GM12865 (cell line): ENCODE measurements around the gene DNAJC10.
A peak's percentile ranks its signal among the peaks of the same experiment; 100 is the strongest.
"Not testable (repeated sequence)": the region's sequence is repeated elsewhere in the genome, so short reads cannot be mapped to it uniquely, and the experiment has no call there.

Experiments
- DNase-seq: peaks from one replicate; pipeline ENCODE4 v3.0.0; 2010; ENCODE audit warnings: low read depth
- H3K4me3 ChIP-seq: 2 replicates; pipeline ENCODE4 v1.5.1; 2011; ENCODE audit warnings: mild to moderate bottlenecking, low read depth, low read length, control low read depth
- TF ChIP-seq, protein P1 (sequence below): IDR thresholded peaks from 2 replicates; pipeline ENCODE4 v1.5.1; 2011; ENCODE audit warnings: low read length, control low read depth, low read depth, inconsistent platforms; ENCODE audit not compliant: insufficient read depth; ENCODE audit errors: missing control alignments

The DNAJC10 gene

GRCh38 chr2:182761903-182762302 lies 45.8 kb downstream of the DNAJC10 start:
- no peak for DNase-seq
- TF ChIP-seq, protein P1, sequence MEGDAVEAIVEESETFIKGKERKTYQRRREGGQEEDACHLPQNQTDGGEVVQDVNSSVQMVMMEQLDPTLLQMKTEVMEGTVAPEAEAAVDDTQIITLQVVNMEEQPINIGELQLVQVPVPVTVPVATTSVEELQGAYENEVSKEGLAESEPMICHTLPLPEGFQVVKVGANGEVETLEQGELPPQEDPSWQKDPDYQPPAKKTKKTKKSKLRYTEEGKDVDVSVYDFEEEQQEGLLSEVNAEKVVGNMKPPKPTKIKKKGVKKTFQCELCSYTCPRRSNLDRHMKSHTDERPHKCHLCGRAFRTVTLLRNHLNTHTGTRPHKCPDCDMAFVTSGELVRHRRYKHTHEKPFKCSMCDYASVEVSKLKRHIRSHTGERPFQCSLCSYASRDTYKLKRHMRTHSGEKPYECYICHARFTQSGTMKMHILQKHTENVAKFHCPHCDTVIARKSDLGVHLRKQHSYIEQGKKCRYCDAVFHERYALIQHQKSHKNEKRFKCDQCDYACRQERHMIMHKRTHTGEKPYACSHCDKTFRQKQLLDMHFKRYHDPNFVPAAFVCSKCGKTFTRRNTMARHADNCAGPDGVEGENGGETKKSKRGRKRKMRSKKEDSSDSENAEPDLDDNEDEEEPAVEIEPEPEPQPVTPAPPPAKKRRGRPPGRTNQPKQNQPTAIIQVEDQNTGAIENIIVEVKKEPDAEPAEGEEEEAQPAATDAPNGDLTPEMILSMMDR = no peak
- H3K4me3 ChIP-seq = no peak overlapping the region

DNA sequence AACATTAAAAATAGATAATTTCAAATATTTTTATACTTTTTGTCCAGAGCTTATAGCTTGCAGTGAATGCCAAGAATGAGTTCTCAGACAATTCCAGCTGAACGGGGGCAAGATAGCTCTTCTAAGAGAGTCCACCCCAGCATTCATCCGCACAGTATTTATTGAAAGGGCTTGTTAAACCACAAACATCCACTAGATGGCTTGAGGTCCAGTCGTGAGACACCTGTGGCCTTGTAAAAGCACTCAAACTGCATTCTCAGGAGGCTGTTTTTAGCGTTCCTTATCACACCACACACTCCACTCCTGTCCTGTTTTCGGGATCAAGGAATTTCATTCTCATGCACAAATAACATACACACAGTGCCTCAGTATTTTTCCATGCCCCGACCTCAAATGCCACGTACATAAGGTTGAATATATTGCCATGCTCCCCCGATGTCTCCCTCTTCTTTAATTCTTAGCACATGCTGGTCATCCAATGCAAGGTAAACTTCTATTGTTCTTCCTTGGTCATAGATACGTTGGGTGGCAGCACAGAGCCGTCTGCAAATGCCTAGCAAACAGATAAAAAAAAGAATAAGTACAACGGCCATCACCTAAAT lies 47.4 kb downstream of the DNAJC10 start:
- H3K4me3 ChIP-seq = no peak overlapping the region
- TF ChIP-seq, protein P1 = peak; percentile 42
- peak; percentile 48 for DNase-seq

DNA sequence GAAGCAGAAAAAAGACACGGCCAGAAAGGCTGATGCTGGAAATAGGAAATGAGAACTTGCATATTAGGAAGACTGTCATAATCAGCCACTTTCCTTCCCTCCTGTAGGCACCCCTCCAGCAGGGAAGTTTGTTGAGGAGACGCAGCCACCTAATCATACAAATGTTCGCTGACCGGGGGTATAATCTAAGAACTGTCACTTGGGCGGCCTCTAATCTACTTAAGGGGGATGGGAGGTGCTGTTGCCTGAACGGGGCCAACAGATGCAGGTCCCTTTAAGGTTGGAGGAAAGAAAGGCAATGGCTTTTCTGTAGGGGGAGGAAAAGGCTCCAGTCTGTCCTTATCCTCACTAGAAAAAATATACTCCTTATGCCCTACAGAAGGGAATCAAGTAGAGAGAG lies 50.6 kb downstream of the DNAJC10 start:
- DNase-seq = no peak
- H3K4me3 ChIP-seq = no peak overlapping the region
- TF ChIP-seq, protein P1 = no peak

- TF ChIP-seq, protein P1 = peak; percentile 21
- no peak overlapping the region for H3K4me3 ChIP-seq
These were observed 51.5 kb downstream of the DNAJC10 start for GRCh38 chr2:182767578-182767977.

DNA sequence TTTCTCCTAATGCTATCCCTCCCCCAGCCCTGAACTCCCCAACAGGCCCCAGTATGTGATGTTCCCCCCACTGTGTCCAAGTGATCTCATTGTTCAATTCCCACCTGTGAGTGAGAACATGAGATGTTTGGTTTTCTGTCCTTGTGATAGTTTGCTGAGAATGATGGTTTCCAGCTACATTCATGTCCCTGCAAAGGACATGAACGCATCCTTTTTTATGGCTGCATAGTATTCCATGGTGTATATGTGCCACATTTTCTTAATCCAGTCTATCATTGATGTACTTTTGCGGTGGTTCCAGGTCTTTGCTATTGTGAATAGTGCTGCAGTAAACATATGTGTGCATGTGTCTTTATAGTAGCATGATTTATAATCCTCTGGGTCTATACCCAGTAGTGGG lies 52.9 kb downstream of the DNAJC10 start:
- H3K4me3 ChIP-seq, DNase-seq: not testable (repeated sequence)

More at GRCh38 chr2:182767578-182767977, 51.5 kb downstream of the DNAJC10 start:
- DNase-seq = peak; percentile 20

GRCh38 chr2:182779323-182779722 lies 63.3 kb downstream of the DNAJC10 start:
- TF ChIP-seq, protein P1 = no peak
- no peak overlapping the region for H3K4me3 ChIP-seq
- no peak for DNase-seq

DNA sequence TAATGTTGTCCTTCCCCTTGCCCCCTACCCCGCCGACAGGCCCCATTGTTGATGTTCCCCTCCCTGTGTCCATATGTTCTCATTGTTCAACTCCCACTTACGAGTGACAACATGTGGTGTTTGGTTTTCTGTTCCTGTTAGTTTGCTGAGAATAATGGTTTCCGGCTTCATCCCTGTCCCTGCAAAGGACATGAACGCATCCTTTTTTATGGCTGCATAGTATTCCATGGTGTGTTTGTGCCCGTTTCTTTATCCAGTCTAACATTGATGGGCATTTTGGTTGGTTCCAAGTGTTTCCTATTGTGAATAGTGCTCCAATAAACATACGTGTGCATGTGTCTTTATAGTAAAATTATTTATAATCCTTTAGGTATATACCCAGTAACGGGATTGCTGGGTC lies 65.0 kb downstream of the DNAJC10 start:
- not testable (repeated sequence) for DNase-seq, H3K4me3 ChIP-seq

DNA sequence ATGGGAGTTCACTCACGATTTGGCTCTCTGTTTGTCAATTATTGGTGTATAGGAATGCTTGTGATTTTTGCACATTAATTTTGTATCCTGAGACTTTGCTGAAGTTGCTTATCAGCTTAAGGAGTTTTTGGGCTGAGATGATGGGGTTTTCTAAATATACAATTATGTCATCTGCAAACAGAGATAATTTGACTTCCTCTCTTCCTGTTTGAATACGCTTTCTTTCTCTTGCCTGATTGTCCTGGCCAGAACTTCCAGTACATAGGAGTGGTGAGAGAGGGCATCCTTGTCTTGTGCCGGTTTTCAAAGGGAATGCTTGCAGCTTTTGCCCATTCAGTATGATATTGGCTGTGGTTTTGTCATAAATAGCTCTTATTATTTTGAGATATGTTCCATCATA lies 66.6 kb downstream of the DNAJC10 start:
- not testable (repeated sequence) for DNase-seq, H3K4me3 ChIP-seq
